CD4-positive, alpha-beta T cell treated with Interleukin-10 for 1 hour (primary cell): ENCODE data around the gene KRTAP9-7.

Experiments used
- DNase-seq: peaks from one replicate; pipeline ENCODE4 v3.0.0-alpha.2; 2020

Gene KRTAP9-7

GRCh38 chr17:41278176-41278955 lies 2.9 kb downstream of the KRTAP9-7 start:
- DNase-seq, result no peak

GRCh38 chr17:41284043-41284442 lies 8.5 kb downstream of the KRTAP9-7 start:
- DNase-seq, result no peak

- no peak for DNase-seq
Observed at GRCh38 chr17:41284546-41284945, 9.0 kb downstream of the KRTAP9-7 start.

GRCh38 chr17:41287050-41287449 lies 11.6 kb downstream of the KRTAP9-7 start:
- no peak for DNase-seq

- DNase-seq, result no peak
Observed at GRCh38 chr17:41294016-41294415, 18.5 kb downstream of the KRTAP9-7 start.

- no peak for DNase-seq
Observed at GRCh38 chr17:41296846-41297245, 21.3 kb downstream of the KRTAP9-7 start.

- DNase-seq, result no peak
Observed at GRCh38 chr17:41298458-41299135, 23.1 kb downstream of the KRTAP9-7 start.

- no peak for DNase-seq
Observed at GRCh38 chr17:41301204-41301790, 25.8 kb downstream of the KRTAP9-7 start.

- DNase-seq, result no peak
Observed at GRCh38 chr17:41301916-41302901, 26.7 kb downstream of the KRTAP9-7 start, which contains the start of gene KRTAP29-1. Gene KRTAP29-1, minus strand, starts transcription at chr17:41302851. Its CDS starts 0 bp downstream, at chr17:41302851.

GRCh38 chr17:41302981-41303380 lies 27.5 kb downstream of the KRTAP9-7 start:
- no peak for DNase-seq

GRCh38 chr17:41304091-41304490 lies 28.6 kb downstream of the KRTAP9-7 start:
- DNase-seq, result no peak

GRCh38 chr17:41307647-41308046 lies 32.1 kb downstream of the KRTAP9-7 start:
- no peak for DNase-seq

- peak; percentile 88 for DNase-seq
Observed at GRCh38 chr17:41308251-41308917, 32.9 kb downstream of the KRTAP9-7 start.

GRCh38 chr17:41308918-41309359 lies 33.4 kb downstream of the KRTAP9-7 start, which contains the start of gene KRTAP16-1:
Gene KRTAP16-1, minus strand, starts transcription at chr17:41309309. Its CDS starts 56 bp downstream, at chr17:41309253.
- peak; percentile 54 for DNase-seq

GRCh38 chr17:41311111-41311510 lies 35.6 kb downstream of the KRTAP9-7 start:
- DNase-seq, result no peak

- no peak for DNase-seq
Observed at GRCh38 chr17:41315204-41315794, 39.8 kb downstream of the KRTAP9-7 start, which contains the start of gene KRTAP17-1. Gene KRTAP17-1, minus strand, starts transcription at chr17:41315710. Its CDS starts 60 bp downstream, at chr17:41315650.

- DNase-seq, result no peak
Observed at GRCh38 chr17:41315814-41316445, 40.4 kb downstream of the KRTAP9-7 start.

- DNase-seq, result no peak
Observed at GRCh38 chr17:41318231-41318630, 42.7 kb downstream of the KRTAP9-7 start.

- DNase-seq, result peak; percentile 65
Observed at GRCh38 chr17:41322094-41322902, 46.8 kb downstream of the KRTAP9-7 start.
